Measurements from ENCODE around the gene CCT4.
"Not testable (repeated sequence)": the region's sequence is repeated elsewhere in the genome, so short reads cannot be mapped to it uniquely, and the experiment has no call there.

CCT4 gene

DNA sequence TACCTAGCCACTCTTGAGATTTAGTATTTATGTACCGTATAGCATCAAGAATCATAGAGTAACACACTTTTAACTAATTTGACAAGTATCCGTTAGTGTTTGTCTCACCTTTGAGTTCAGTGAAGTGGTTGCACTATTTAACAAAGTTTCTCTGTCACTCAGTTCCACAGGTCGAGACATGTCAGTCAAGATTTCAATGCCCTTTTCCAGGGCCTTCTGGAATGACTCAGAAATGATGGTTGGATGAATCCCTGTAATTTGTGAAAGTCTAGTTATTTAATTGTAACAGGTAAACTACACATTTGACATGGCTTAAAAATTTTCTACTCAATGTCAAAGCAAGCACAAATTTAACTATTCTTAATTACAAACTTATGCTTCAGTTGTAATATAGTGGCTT lies 9.7 kb downstream of the CCT4 start:
- DNase-seq, result no peak

DNA sequence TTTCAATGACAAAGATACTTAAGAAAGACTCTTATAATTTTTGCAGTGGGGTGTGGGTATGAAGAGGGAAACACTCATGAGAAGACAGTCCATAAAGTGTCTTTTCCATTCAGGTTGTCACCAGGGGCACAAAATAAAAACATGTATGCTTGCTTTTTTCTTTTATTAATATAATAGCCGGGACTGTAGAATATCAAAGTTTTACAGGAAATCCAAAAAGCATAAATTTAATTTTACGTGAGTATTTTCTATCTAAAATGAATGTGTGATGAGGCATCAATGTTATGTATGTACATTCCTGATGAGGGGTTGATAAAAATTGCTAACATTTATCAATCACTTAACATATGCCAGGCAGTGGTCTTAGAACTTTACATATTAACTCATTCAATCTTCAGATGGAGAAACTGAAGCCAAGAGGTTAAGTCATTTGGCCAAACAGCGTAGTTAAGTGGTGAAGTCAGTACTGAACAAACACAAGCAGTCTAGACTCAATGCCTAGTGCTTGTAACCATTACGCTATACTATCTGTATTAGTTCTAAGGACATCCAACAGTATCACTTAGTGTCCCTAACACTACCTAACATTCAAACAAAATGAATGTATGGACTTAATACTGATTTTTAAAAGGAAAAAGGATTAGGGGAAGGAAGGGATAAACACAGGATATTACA lies 10.7 kb downstream of the CCT4 start:
- no peak for DNase-seq

DNA sequence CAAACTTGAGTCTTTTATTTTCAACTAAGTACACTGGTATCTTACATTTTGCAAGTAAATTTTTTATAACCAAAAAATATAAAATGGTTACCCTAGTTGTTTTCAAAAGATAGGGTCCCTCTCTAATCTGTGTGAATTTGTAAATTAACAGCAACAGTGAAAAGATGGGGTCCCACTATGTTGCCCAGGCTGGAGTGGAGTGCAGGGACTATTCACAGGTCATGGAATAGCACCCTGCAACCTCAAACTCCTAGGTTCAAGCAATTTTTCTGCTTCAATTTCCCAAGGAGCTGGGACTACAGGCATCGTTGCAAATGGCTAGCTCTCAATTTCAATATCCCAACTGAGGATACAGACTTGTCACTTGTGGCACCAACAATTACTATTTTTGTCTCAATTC lies 12.1 kb downstream of the CCT4 start:
- no peak for DNase-seq

DNA sequence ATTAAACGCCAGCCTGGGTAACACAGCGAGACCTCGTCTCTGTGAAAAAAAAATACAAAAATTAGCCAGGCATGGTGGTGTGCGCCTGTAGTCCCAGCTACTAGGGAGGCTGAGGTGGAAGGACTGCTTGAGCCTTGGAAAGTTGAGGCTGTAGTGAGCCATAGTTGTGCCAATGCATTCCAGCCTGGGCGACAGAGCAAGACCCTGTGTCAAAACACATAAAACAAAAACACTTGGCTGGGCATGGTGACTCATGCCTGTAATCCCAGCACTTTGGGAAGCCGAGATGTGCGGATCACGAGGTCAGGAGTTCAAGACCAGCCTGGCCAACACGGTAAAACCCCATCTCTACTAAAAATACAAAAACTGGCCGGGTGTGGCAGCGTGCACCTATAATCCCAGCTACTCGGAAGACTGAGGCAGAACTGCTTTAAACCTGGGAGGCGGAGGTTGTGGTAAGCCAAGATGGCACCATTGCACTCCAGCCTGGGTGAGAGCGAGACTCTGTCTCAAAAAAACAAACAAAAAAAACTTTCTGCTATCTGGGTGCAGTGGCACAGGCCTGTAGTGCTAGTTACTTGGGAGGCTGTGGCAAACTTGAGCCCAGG lies 21.9 kb downstream of the CCT4 start:
- not testable (repeated sequence) for DNase-seq

DNA sequence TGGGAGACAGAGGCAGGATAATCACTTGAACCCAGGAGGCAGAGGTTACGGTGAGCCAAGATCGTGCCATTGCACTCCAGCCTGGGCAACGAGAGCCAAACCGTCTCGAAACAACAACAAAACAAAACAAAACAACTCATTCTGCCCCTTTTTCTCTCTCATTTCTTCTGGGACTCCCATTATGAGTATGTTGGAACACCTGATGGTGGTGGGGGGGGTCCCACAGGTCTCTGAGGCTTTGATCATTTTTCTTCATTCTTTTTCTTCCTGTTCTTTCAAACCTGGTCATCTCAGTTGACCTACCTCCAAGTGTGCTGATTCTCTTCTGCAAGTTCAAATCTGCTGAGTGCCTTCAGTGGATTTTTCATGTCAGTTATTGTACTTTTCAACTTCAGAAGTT lies 26.4 kb downstream of the CCT4 start:
- DNase-seq, result no peak

DNA sequence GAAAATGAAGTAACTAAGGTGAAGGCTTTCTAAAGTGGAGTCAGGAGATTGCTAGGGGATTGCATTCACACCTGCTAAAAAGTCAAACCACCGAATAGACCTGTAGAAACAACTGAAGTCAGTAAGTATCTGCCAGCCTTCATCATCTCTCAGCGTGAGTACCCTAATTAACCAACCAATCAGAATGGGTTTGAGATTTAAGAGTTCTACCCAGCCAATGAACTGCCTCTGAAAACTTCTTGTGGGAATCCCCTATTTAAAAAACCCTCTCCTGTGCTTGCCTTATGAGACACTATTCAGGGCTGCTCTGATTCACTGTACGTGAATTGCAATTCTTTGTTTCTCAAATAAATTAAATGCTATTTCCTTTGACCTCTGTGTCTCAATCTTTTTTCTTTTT lies 31.2 kb downstream of the CCT4 start:
- no peak for DNase-seq

DNA sequence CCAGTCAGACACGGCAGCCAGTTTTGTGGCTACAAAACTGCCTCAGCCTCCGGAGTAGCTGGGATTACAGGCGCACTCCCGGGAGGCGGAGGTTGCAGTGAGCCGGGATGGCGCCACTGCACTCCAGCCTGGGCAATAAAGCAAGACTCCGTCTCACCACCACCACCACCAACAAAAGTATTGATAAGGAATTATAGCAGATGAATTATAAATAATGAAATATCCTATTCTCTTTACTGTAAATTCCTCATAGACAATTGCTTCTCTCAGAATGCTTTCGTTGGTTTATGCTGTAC lies 33.2 kb downstream of the CCT4 start:
- DNase-seq, result no peak

DNA sequence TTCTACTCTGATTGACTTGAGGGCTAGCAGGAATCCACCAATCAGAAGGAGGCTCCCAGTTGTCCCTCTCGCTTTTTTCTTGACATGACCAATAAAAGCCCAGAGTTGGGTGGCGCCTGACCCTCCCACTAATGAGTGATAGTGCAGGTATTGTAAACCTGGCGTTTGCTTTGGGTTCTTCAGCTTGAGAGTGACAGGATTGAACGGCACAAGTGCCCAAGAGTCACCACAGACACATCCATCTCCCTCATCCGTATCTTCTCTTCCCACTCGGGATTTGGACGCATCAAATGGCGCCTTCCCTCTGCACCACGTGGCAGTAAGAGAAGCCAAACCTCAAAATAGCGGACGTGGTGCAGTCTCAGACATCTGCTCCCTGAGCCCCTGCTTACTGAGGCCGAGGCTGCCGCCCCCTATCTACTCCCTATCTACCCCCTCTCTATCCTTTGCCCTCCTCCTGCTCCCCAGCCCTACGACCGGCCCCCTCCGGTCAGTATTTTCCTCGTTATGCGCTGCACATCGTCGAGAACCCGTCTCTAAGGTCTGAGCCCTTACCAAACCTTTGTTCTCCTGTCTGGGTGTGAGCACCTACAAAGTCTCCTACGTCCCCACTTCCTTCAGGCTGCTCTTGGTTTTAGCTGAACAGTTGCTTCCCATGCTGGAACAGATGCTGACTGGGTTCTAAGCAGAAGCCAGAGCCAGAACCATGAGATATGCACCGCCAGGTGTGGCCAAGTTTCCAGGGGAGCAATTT lies 33.7 kb downstream of the CCT4 start:
- DNase-seq, result peak; percentile 48 to 86

DNA sequence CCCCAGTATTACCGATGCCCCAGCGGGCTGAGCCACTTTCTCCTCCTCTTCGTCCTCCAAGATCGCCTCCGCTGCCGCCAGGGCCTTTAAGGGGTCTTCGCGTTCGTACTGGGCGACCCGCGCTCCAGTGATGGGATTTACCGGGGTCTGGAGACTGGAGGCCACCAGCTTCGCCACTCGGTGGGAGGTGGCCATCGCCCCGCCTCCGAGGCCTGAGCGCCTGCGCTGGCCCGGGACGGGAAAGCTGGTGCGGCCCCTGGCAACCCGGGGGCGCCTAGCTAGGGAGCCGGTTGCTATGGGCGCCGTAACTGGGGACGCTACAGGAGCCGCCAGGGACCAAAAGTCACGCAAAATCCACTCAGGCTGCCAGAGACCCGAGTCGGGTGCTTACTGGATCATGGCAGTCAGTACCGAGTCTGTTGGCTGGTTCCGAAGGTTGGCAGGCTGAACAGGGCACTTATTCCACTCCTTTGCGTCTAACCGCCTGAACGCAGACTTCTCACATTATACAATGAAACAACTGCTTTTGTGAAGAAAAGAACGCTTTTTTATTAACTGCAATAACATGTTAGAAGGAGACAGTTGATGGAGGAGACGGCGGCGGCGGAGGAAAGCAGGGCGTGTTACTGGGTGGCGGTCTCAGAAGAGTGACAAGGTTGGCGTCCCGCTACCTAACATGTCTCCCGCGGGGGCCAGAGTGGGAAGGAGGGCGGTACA lies 34.5 kb downstream of the CCT4 start, which contains the start of gene FAM161A:
TSS of gene FAM161A (minus strand) at position 214 of the 717 bp plus-strand sequence. CDS start at position 195, 19 bp downstream.
- peak; percentile 48 to 53 for DNase-seq

DNA sequence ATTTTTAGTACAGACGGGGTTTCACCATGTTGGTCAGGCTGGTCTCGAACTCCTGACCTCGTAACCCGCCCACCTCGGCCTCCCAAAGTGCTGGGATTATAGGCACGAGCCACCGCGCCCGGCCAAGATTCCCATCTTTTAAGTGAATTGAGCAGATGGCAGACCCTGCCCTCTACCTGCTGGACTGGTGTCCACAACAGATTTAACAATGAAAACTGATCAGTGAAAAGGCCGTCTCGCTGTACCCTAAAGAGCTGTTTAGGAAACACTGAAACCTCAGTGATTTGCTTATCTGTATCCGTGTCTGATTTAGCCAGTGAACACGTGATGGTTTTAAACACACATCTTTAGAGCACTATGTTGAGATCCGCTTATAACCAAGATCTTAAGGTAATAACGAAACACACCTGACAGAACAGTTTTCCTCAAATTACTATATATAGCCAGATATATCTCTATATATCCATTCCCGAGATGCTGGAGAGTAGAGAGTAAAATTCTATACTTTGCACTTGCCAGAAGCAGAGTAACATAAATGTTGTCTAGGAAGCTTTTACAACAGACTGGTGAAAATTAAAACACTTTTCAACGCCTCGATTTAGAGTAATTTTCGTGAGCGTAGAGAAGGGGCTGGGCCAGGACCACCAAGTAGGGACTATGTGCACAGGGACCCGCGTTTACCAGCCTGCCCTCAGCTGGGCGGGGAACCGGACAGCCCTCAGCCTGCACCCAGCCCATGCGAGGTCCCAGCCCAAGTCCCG lies 35.2 kb downstream of the CCT4 start:
- no peak for DNase-seq

DNA sequence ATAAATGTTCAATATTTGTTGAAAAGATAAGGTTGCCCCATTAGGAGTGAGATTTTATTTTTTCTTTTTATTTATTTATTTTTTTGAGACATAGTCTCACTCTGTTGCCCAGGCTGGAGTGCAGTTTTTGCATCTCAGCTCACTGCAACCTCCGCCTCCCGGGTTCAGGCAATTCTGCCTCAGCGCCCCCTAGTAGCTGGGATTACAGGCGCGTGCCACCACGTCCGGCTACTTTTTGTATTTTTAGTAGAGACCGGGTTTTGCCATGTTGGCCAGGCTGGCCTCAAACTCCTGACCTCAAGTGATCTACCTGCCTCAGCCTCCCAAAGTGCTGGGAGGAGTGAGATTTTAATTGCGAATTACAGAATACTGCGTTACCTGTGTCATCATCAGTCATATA lies 37.2 kb downstream of the CCT4 start:
- not testable (repeated sequence) for DNase-seq

DNA sequence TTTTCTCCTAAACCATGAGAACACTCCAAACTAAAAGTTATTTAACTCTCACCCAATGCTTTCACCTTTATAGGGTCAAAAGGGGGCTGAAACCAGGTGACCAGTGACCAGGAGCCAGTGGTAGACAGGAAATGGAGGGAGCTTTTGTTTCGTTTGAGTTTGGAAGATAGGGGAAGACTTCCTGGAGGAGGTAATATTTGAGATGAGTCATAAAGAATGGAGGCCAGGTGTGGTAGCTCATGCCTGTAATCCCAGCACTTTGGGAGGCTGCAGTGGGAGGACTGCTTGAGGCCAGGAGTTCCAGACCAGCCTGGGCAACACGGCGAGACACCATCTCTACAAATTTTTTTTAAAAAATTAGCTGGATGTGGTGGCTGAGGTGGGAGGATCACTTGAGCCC lies 43.1 kb downstream of the CCT4 start:
- DNase-seq, result no peak

DNA sequence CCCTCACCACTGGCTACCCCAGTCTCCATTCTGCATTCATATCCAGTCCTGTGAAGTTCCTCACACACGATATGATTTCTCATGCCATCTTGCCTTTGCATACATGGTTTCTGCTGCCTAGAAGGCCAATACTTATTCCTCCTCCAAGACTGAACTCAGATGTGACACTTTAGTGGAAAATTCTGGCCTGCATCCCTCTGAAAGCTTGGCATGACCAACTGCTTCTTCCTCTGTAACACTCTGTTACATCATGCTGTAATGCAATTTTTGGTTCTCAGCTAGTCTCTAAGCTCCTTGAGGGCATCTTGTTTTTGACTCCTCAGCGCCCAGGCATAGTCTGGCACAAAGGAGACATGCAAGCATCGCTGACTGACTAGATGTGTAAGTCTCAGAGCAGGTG lies 47.2 kb downstream of the CCT4 start:
- DNase-seq, result no peak

DNA sequence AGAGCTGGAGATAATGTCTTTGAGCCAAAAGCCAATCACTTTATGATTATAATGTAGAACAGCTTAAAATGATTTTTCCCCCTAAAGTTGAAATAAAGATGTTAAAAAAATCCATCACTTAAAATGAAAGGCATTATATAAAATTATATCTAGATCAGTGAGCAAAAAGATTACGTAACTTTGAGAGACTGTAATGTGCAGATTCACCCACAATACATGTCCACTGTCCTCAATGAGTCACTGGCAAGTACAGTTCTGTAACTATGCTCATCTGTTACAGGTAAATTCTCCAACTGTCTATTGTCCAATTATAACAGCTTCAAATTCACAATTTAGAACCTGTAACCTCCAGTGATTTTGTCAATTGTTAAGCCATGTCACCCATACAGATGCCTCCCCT lies 53.6 kb downstream of the CCT4 start:
- no peak for DNase-seq

DNA sequence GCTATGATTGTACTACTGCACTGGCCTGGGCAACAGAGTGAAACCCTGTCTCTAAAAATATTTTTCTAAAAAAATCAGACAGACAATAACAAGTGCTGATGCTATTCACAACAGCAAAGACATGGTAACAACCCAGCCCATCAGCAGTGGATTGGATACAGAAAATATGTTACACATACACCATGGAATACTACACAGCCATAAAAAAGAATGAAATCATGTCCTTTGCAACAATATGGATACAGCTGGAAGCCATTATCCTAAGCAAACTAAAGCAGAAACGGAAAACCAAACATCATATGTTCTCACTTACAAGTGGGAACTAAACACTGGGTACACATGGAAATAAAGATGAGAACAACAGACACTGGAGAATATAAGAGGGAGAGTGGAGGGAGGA lies 54.5 kb downstream of the CCT4 start:
- no peak for DNase-seq

DNA sequence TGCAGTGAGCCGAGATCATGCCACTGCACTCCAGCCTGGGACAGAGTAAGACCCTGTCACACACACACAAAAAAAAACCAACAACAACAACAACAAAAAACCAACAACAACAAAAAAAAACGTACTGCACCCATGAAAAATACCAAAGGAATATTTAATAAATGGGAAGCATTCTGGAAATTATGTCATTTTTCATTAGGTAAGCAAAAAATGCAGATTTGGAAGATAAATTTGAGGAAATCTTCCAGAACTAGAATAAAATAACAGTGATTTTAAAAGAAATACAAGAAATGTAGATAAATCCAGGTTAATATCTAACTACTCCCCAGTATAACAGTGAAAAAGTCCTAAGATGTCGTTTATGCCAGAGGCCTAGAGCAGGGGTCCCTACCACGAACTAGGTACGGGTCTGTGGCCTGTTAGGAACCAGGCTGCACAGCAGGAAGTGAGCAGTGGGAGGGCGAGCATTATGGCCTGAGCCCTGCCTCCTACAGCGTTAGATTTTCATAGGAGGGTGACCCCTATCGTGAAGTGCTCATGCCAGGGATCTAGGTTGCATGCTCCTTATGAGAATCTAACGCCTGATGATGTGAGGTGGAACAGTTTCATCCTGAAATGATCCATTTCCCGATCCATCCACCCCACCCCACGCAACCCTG lies 56.1 kb downstream of the CCT4 start:
- DNase-seq, result no peak

DNA sequence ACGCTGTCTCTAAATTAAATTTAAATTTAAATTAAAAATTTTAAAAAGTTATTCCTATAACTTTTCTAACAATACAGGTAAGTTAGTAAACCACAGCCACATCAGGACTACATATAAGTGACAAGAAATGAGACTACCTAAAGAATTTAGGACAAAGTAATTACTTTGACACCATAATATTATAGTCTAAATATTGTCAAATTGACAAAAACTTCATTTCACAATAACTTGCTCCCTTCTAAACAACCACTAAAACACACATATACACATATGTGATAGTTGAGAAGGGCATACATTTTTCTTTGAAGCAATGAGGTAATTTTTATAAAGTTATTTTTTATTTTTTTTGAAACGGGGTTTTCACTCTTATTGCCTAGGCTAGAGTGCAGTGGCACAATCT lies 66.2 kb downstream of the CCT4 start:
- DNase-seq, result no peak
